GM18502 (cell line): ENCODE measurements around the gene ATF4.

Experiments used
- ATAC-seq: cut with Tn5 transposase; IDR thresholded peaks from one replicate; pipeline ENCODE4 v1.9.1; 2021; ENCODE audit warnings: mild to moderate bottlenecking; ENCODE audit not compliant: unreplicated experiment, poor library complexity

ATF4 gene

DNA sequence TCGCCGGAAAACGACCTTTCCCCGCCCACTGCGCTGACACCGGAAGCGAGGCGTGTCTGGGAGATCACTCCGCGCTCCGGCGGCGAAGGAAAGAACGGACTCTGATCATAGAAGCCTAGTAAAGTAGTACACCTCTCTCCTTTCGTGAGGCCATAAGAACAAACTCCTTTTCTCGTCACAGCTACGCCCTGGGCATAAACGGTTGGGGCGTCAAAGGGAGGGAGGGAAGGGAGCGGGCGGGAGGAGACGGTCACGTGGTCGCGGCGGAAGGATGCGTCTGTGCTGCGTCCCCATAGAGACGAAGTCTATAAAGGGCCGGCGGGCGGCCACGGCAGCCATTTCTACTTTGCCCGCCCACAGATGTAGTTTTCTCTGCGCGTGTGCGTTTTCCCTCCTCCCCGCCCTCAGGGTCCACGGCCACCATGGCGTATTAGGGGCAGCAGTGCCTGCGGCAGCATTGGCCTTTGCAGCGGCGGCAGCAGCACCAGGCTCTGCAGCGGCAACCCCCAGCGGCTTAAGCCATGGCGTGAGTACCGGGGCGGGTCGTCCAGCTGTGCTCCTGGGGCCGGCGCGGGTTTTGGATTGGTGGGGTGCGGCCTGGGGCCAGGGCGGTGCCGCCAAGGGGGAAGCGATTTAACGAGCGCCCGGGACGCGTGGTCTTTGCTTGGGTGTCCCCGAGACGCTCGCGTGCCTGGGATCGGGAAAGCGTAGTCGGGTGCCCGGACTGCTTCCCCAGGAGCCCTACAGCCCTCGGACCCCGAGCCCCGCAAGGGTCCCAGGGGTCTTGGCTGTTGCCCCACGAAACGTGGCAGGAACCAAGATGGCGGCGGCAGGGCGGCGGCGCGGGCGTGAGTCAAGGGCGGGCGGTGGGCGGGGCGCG, at the start of gene ATF4:
Gene ATF4 (plus strand): TSS at position 337 of the 880 bp plus-strand sequence. CDS start 884 bp downstream, outside the sequence.
- ATAC-seq: peak; percentile 50

DNA sequence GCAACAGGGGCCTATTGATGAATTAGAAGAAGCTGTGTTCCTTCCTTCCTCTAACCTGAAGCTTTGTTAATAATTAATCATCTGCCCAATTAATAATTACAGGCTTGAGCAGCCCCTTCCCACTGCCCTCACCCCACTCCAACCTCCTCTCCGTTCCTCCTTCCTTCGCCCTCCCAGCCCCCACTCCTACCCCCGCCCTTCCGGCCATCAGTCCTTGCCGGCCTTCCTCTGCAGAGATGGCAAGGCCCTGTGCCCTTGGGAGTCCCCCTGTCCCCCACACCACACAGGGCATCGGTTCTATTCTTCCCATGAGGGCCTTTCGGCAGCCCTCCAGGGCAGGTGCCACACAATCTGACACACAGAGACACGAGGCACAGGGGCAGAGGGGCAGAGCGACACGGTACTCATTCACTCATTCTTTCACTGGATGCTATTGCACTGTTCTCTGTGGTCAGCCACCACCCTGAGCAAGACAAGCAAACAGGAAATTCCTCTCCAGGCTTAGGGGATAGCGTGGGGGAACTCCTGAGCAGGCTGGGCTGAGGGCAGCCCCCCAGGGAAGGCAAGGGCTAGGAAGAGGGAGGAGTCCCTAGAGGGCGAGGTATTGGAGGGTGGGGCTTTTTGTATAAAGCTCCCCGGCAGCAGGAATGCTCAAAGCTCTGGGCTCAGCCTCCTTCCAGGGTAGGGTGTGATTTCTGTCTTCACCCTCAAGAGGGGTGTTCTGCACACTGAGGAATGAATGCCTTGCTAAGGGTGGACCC, 48.8 kb upstream of the ATF4 start:
- ATAC-seq: peak; percentile 61

DNA sequence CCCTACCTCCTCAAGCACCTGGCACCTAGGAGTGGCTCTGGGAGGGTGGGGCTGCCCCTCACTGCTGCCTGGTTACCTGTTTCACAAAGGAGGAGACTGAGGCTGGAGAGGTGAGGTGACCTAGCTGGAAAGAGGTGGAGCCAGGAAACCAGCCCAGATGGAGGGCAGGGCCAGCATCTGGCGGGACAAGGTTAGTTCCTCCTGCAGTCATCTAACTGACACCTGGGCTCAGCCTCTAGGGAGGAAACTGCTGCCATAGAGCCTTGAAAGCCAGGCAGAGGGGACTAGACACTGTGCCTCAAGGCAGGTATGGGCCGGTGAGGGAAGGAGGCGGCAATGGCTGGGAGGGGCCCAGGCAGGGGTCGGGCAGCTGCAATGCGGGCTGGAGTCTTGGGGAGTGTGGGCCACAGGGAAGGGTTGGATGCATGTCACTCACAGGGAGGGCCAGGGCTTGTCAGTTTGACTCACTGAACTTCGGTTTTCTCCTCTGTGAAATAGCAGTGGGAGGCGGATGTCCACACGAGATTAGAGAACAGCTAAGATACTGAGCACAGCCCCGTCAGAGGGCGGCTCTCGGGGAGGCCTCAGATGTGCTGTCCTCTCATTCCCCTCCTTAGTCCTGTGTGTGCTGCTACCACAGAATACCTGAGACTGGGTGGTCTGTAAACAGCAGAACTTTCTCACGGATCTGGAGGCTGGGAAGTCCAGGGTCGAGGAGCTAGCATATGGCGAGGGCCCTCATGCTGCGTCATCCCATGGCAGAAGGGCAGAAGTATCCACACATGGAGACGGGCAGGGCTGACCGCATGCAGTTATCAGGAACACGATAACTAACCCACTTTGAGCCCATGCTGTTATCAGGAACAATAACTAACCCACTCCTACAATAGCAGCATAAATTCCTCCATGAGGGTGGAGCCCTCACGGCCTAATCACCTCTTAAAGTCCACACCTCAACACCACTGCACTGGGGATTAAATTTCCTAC, 47.5 kb upstream of the ATF4 start:
- no peak for ATAC-seq

DNA sequence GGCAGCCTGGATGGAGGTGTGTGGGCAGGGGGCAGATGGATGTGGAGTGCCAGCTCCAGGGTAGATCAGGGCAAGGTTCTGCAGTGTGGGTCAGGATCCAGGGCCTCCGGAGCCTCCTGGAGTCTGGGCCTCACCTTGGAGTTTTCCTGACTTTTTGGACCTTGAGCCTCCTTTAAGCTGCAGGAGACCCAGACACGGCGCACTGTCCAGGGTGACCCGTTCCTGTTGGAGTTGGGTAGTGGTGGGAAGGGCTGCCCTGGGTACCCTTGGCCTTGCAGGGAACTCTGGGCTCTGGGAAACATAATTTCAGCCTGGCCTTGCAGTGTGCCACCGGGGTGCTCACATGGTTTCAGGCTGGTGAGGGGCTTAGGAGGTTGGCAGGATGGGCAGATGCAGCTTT, 46.5 kb upstream of the ATF4 start:
- no peak for ATAC-seq

DNA sequence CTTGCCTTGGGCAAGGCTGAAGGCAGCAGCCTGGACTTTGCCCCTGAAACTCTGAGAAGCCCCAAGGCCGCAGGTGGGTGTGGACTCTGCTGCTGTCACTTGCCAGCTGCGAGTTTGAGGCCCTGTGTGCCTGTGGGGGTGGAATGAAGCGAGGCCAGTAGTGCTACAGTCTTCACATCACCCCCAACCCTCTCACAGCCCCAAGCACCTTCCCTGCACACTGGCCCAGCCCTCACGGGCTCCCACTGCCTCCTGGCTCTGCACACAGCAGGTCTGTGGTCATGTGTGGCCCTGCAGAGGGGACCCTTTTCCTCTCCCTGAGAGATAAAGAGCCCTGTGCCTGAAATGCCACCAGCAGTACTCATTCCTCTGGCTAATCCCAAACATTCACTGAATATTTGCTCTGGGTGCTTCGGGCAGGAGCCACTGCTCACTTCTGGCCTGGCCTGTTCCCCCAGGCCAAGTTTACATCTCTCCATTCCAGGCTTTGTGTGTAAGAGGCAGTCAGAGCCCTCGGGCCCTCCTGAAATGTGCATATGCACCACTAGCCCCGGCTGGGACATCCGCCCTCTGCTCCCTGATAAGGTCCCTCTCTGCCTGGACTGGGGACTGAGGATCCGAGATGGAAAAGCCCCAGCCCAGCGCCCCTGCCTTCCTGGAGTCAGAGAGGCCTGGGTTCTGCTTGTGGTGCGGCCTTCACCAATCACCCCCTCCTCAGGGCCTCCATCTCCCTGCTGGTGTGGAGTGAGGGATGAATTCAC, 45.8 kb upstream of the ATF4 start:
- ATAC-seq: no peak

GRCh38 chr22:39475337-39475736, 45.0 kb upstream of the ATF4 start:
- no peak for ATAC-seq

GRCh38 chr22:39475902-39476301, 44.5 kb upstream of the ATF4 start:
- no peak for ATAC-seq

DNA sequence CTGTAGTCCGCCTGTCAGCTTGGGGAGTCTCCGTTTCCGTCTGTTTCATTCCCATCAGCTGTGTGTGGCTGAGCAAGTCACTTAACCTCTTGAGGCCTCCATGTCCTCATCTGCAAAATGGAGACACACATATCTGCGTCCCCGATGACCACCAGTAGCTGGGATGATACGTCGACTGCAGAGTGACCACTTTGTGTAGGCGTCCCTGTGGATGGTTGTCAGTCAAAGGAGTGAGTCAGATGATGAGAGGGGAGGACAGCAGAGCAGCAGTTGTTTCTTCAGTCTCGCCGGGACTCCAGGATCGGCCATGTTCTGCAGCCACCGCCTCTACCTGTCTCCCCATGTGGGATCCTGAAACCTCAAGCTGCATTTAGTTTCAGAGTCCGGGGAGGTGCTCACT, 43.7 kb upstream of the ATF4 start:
- no peak for ATAC-seq

- no peak for ATAC-seq
Measured at GRCh38 chr22:39477542-39477941, 42.8 kb upstream of the ATF4 start.

- ATAC-seq: no peak
Measured at GRCh38 chr22:39478441-39478850, 41.9 kb upstream of the ATF4 start.

- no peak for ATAC-seq
Measured at GRCh38 chr22:39479254-39479653, 41.1 kb upstream of the ATF4 start.

DNA sequence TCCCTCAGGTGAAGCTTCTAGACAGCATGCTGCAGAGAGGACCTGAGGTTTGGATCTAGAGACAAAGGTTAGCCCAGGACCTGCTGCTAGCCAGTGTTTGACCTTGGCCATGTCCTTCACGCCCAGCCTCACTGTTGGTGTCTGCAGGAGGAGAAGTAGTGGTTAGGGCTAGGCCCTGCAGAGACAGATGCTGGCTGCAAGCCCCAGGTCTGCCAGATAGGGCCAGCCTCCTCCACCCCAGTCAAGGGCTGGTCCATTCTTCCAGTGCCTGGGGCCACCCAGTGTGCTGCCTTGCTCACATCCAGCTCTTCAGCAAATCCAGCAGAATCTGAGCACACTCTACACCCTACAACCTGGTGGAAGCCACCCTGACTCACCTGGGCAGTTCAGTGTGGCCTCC, 39.8 kb upstream of the ATF4 start:
- no peak for ATAC-seq

DNA sequence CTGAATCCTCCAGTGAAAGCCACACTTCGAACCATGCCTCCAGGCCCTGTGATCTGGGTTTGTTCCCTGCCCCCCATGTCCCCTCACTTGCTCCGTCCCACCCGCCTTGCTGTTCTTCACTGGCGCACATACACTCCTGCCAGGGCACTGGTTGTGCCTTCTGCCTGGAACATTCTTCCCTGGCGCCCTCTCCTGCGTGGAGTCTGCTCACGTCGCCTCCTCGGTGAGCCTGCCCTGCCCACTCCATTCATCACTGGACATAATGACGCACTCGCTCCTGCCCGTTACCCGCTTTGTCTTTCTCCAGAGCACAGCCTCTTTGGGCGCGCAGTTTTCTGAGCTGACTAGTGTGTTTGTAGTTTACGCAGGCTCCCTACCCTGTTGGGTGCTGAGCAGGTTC, 39.3 kb upstream of the ATF4 start:
- no peak for ATAC-seq

- ATAC-seq: no peak
Measured at GRCh38 chr22:39481595-39481994, 38.8 kb upstream of the ATF4 start.

GRCh38 chr22:39482768-39483167, 37.6 kb upstream of the ATF4 start:
- no peak for ATAC-seq

GRCh38 chr22:39486951-39487825, 33.2 kb upstream of the ATF4 start:
- no peak for ATAC-seq

DNA sequence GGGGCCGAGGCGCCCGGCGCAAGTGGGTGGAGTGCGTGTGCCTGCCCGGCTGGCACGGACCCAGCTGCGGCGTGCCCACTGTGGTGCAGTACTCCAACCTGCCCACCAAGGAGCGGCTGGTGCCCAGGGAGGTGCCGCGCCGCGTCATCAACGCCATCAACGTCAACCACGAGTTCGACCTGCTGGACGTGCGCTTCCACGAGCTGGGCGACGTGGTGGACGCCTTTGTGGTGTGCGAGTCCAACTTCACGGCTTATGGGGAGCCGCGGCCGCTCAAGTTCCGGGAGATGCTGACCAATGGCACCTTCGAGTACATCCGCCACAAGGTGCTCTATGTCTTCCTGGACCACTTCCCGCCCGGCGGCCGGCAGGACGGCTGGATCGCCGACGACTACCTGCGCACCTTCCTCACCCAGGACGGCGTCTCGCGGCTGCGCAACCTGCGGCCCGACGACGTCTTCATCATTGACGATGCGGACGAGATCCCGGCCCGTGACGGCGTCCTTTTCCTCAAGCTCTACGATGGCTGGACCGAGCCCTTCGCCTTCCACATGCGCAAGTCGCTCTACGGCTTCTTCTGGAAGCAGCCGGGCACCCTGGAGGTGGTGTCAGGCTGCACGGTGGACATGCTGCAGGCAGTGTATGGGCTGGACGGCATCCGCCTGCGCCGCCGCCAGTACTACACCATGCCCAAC, 32.4 kb upstream of the ATF4 start:
- ATAC-seq: no peak

- ATAC-seq: no peak
Measured at GRCh38 chr22:39488563-39489083, 31.7 kb upstream of the ATF4 start.
